GM12891 (cell line): ENCODE results near the gene KDM4E.

Experiments used
- POLR2AphosphoS5 ChIP-seq: IDR thresholded peaks from 2 replicates; pipeline ENCODE4 v1.6.1; 2011; ENCODE audit warnings: low read depth, low read length, control low read depth
- TAF1 ChIP-seq: IDR thresholded peaks from 2 replicates; pipeline ENCODE4 v1.6.1; 2011; ENCODE audit warnings: low read depth, low read length, control low read depth

DNA sequence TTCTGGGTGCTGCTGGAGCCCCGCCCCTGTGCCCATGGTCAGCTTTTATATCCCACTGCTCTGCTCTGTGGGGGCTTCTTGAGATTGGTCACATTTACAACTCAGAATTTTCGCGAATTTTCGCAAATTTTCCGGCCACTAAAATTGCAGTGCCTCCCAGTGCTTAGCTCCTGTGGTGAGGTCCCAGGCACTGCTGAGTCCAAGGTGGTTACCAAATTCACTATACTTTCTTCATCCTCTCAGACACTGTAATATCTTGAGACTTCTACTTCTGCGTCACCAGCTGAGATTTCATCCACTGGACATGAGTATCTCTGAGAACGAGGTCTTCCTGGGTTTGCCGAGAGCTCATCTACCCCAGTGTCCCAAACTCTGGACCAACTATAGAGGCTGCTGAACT is 32.9 kb downstream of the KDM4E start:
- TF ChIP-seq POLR2AphosphoS5 (no peak), TAF1 (no peak)
